Neutrophil (primary cell): ENCODE measurements around the gene TIGD2.

Experiments used
- H3K27ac ChIP-seq: fragments of 200-600 bp; sonication (generic); 2 replicates; pipeline ENCODE4 v1.5.1; 2016; ENCODE audit warnings: mild to moderate bottlenecking, moderate library complexity
- H3K27me3 ChIP-seq: fragments of 200-600 bp; sonication (generic); 2 replicates; pipeline ENCODE4 v1.6.0; 2016; ENCODE audit warnings: mild to moderate bottlenecking
- H3K36me3 ChIP-seq: fragments of 200-600 bp; sonication (generic); 2 replicates; pipeline ENCODE4 v1.5.1; 2017
- H3K4me1 ChIP-seq, 2 experiments: fragments of 200-600 bp in 1 of 2; sonication (generic) in 1 of 2; 1 replicate in 1 of 2; 2 replicates in 1 of 2; pipeline versions ENCODE4 v1.5.1 to v1.6.1; 2013 to 2016; ENCODE audit warnings: low read depth in 1 of 2, low read length in 1 of 2, mild to moderate bottlenecking in 1 of 2, moderate library complexity in 1 of 2; ENCODE audit not compliant: control insufficient read depth in 1 of 2, insufficient read depth in 1 of 2
- H3K4me3 ChIP-seq, 2 experiments: fragments of 200-600 bp in 1 of 2; sonication (generic) in 1 of 2; 1 replicate in 1 of 2; 2 replicates in 1 of 2; pipeline ENCODE4 v1.5.1; 2013 to 2016; ENCODE audit warnings: low read depth in 1 of 2, low read length in 1 of 2, mild to moderate bottlenecking in 1 of 2, moderate library complexity in 1 of 2
- H3K9me3 ChIP-seq: fragments of 200-600 bp; sonication (generic); 2 replicates; pipeline ENCODE4 v1.5.1; 2016
- CTCF ChIP-seq: fragments of 200-600 bp; sonication (generic); IDR thresholded peaks from 2 replicates; pipeline ENCODE4 v1.5.1; 2016; ENCODE audit warnings: antibody characterized with exemption

The TIGD2 gene

GRCh38 chr4:89110986-89111832 is at the start of gene TIGD2:
Gene TIGD2, plus strand, starts transcription at chr4:89111533. Its CDS starts 1,442 bp downstream, at chr4:89112975.
- no peaks in the 10 kb centered on the region for H3K36me3 ChIP-seq
- peaks cover 20% of the 10 kb centered on the region in 2 experiments for H3K4me1 ChIP-seq
- H3K9me3 ChIP-seq, result no peaks in the 10 kb centered on the region
- H3K4me3 ChIP-seq, result peak within 1 kb of the TSS; percentile 76 to 80
- peak within 1 kb of the TSS; percentile 66 for H3K27ac ChIP-seq
- peak; percentile 83 for TF ChIP-seq CTCF
- peaks cover 29% of the 10 kb centered on the region for H3K27me3 ChIP-seq

GRCh38 chr4:89064848-89065247 is 46.5 kb upstream of the TIGD2 start:
- no peak for TF ChIP-seq CTCF
- no peaks in the 10 kb centered on the region for H3K9me3 ChIP-seq
- H3K4me1 ChIP-seq, result no peaks in the 10 kb centered on the region
- H3K27me3 ChIP-seq, result no peaks in the 10 kb centered on the region
- H3K27ac ChIP-seq, result no peak overlapping the region
- no peak overlapping the region for H3K4me3 ChIP-seq
- H3K36me3 ChIP-seq, result no peaks in the 10 kb centered on the region

- Histone ChIP-seq H3K36me3 (no peaks in the 10 kb centered on the region), H3K4me3 (no peak overlapping the region), H3K9me3 (no peaks in the 10 kb centered on the region), H3K27me3 (no peaks in the 10 kb centered on the region), H3K4me1 (no peaks in the 10 kb centered on the region), H3K27ac (no peak overlapping the region)
- no peak for TF ChIP-seq CTCF
These were observed 43.9 kb upstream of the TIGD2 start for GRCh38 chr4:89067417-89067816.

GRCh38 chr4:89069481-89069880 is 41.9 kb upstream of the TIGD2 start:
- no peak for TF ChIP-seq CTCF
- no peaks in the 10 kb centered on the region for H3K4me1 ChIP-seq
- H3K27me3 ChIP-seq, result no peaks in the 10 kb centered on the region
- no peaks in the 10 kb centered on the region for H3K9me3 ChIP-seq
- no peaks in the 10 kb centered on the region for H3K36me3 ChIP-seq
- no peak overlapping the region for H3K27ac ChIP-seq
- no peak overlapping the region for H3K4me3 ChIP-seq

GRCh38 chr4:89070041-89070440 is 41.3 kb upstream of the TIGD2 start:
- no peaks in the 10 kb centered on the region for H3K27me3 ChIP-seq
- no peaks in the 10 kb centered on the region for H3K9me3 ChIP-seq
- H3K27ac ChIP-seq, result no peak overlapping the region
- H3K4me3 ChIP-seq, result no peak overlapping the region
- no peak for TF ChIP-seq CTCF
- H3K4me1 ChIP-seq, result no peaks in the 10 kb centered on the region
- no peaks in the 10 kb centered on the region for H3K36me3 ChIP-seq
